ENCODE results near the gene ACTN1. TPM values are rescaled to one million over a fixed set of nuclear protein-coding genes. Genes with fewer than 3 reads are reported as not detected.
A peak's percentile ranks its signal among the peaks of the same experiment; 100 is the strongest.

The ACTN1 gene
- total RNA-seq, 4 donors from 2014 or later, result 118 to 145 (median 131) TPM

DNA sequence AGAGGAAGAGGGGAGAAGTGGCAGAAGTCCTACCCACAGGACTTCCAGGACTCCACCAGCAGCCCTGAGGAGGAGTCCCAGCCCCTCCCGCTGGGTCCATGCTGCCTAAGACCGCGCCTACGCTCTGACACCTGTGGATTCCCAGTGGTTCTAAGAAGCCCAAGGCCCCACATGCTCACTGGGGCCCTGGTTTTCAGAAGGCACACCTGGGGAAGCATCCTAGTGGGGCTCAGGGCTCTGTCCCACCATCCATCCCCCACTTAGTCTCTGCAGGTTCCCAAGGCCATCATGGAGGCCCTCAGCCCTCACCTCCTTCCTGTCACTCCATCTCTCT is 32.6 kb downstream of the ACTN1 start:
- H3K4me1 ChIP-seq, result peaks cover 77 to 100% (median 94%) of the 10 kb centered on the region in 3 donors
- no peaks in the 10 kb centered on the region for H3K27me3 ChIP-seq
- peak overlapping the region; percentile 0 to 90 (median 84) for H3K27ac ChIP-seq
- H3K4me3 ChIP-seq, result no peak overlapping the region
- no peak for DNase-seq
- H3K36me3 ChIP-seq, result no peaks in the 10 kb centered on the region
- H3K9me3 ChIP-seq, result no peaks in the 10 kb centered on the region
- WGBS, 2 donors, result no CpG with 5 or more reads among the region's 4 CpGs
- intact Hi-C loops (cut with DNase I), result no loop called here
- TF ChIP-seq, protein P1, sequence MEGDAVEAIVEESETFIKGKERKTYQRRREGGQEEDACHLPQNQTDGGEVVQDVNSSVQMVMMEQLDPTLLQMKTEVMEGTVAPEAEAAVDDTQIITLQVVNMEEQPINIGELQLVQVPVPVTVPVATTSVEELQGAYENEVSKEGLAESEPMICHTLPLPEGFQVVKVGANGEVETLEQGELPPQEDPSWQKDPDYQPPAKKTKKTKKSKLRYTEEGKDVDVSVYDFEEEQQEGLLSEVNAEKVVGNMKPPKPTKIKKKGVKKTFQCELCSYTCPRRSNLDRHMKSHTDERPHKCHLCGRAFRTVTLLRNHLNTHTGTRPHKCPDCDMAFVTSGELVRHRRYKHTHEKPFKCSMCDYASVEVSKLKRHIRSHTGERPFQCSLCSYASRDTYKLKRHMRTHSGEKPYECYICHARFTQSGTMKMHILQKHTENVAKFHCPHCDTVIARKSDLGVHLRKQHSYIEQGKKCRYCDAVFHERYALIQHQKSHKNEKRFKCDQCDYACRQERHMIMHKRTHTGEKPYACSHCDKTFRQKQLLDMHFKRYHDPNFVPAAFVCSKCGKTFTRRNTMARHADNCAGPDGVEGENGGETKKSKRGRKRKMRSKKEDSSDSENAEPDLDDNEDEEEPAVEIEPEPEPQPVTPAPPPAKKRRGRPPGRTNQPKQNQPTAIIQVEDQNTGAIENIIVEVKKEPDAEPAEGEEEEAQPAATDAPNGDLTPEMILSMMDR (IDR thresholded peaks at IDR 0.05), result no peak
- TF ChIP-seq POLR2A (IDR thresholded peaks at IDR 0.05), result no peak

DNA sequence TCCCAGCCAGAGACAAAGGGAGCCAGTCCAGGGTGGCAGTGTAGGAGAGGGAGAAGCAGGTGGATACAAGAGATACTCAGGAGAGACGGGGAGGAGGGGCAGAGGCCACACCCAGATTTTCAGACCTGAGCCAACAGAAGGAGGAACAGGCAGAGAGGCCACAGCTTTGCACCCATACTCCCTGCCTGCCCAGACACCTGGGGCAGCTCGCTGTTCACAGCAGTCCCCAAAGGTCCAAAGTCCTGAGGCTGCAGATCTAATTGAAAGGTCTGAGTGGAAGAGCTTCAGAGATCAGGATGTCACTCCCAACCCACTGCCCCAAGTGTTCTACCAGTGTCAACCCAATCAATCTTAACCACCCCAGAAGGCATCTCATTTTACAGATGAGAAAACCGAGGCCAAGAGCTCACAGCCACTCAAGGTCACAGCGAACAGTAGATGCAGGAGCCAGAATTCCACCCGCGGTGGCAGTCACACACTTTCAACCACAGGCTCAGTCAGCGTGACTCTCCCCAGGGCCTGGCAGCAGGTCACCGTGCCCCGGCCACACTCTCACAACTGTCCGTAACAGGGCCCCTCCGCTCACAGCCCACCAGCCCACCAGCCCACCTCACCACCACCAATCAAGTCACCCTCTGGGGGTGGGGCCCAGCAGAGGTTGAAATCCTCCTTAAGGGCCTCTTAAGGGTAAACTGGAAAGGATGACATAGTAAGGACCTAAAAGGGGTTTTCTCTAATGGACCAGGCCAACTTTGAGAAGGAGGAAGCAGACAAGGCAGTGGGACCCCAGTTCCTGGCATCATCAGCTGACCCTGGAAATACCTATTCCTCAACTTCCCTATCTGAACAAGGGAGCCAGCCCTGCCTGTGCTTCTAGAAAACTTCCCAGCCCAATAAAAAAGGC is 33.3 kb downstream of the ACTN1 start:
- Histone ChIP-seq H3K27me3 (no peaks in the 10 kb centered on the region), H3K27ac (peak overlapping the region; percentile 0 to 90 (median 84)), H3K9me3 (no peaks in the 10 kb centered on the region), H3K36me3 (no peaks in the 10 kb centered on the region), H3K4me1 (peaks cover 80 to 100% (median 95%) of the 10 kb centered on the region in 3 donors), H3K4me3 (no peak overlapping the region)
- intact Hi-C loops (cut with DNase I), result no loop called here
- TF ChIP-seq, protein P1 (IDR thresholded peaks at IDR 0.05), result no peak
- TF ChIP-seq POLR2A (IDR thresholded peaks at IDR 0.05), result no peak
- no peak for DNase-seq
- 57 to 63% methylated on average over 3 to 4 of the region's 11 CpGs for WGBS, 2 donors

- H3K27ac ChIP-seq, result peak overlapping the region; percentile 0 to 90 (median 84)
- no peak for TF ChIP-seq POLR2A (IDR thresholded peaks at IDR 0.05)
- TF ChIP-seq, protein P1 (IDR thresholded peaks at IDR 0.05), result no peak
These were observed 33.9 kb downstream of the ACTN1 start for GRCh38 chr14:68945190-68945584.

DNA sequence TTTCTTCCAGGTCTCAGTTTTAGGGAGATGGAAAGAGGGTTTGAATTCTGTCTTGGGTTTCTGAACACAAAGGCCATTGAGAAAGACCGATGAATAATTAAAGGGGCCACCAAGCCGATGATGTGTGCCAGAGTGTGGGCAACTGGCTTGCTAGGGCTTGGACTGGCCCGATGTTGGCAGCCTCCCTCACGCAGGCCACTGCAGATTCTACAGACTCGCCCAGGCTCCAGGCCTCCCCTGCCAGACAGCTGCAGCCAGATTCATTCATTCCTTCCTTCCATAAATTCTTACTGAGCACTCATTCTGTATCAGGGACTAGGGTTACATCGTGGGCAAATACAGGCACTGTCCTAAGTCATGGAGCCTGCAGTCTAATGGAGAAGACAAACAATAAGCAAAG is 34.9 kb downstream of the ACTN1 start:
- intact Hi-C loops (cut with DNase I), result loop anchor here (5.0 kb wide), 1 partner anchor 33 kb away; the partner anchor contains the start of gene ACTN1
- Histone ChIP-seq H3K36me3 (no peaks in the 10 kb centered on the region), H3K27me3 (no peaks in the 10 kb centered on the region), H3K27ac (peak overlapping the region; percentile 55 to 93 (median 82)), H3K4me3 (no peak overlapping the region), H3K4me1 (peaks cover 82 to 100% (median 96%) of the 10 kb centered on the region in 3 donors), H3K9me3 (no peaks in the 10 kb centered on the region)
- TF ChIP-seq POLR2A (IDR thresholded peaks at IDR 0.05), result no peak
- TF ChIP-seq, protein P1 (IDR thresholded peaks at IDR 0.05), result no peak
- 62 to 83% methylated on average over 1 to 6 of the region's 6 CpGs for WGBS, 2 donors
- no peak for DNase-seq

More at GRCh38 chr14:68945190-68945584, 33.9 kb downstream of the ACTN1 start:
- intact Hi-C loops (cut with DNase I), result no loop called here
- Histone ChIP-seq H3K4me3 (no peak overlapping the region), H3K27me3 (no peaks in the 10 kb centered on the region), H3K36me3 (no peaks in the 10 kb centered on the region), H3K9me3 (no peaks in the 10 kb centered on the region), H3K4me1 (peaks cover 81 to 100% (median 96%) of the 10 kb centered on the region in 3 donors)
- WGBS, 2 donors, result 37 to 50% methylated on average over 4 of the region's 4 CpGs
- no peak for DNase-seq

DNA sequence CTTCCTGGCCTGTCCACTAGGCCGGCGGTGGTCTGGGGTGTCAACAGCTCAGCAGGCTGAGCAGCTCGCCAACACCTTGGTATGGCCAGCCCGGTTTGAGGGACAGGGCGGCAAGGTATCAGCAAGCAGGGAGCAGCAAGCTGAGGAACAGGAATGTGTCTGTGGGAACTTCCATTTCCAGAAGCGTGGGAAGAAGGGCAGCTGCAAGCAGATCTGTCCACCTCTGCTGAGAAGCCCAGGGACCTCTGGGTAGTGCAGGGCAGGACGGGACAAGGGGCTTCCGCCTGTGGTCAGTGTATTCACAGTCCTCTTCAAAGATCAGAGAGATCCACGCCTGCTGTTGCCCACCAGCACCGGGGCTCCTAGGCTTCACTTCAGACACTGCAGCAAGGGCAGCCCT is 36.0 kb downstream of the ACTN1 start:
- TF ChIP-seq POLR2A (IDR thresholded peaks at IDR 0.05), result no peak
- TF ChIP-seq, protein P1 (IDR thresholded peaks at IDR 0.05), result no peak
- 82 to 86% methylated on average over 5 to 7 of the region's 10 CpGs for WGBS, 2 donors
- Histone ChIP-seq H3K27me3 (no peaks in the 10 kb centered on the region), H3K4me1 (peaks cover 82 to 100% (median 96%) of the 10 kb centered on the region in 3 donors), H3K9me3 (no peaks in the 10 kb centered on the region), H3K4me3 (no peak overlapping the region), H3K36me3 (no peaks in the 10 kb centered on the region), H3K27ac (peak overlapping the region; percentile 55 to 93 (median 82))
- DNase-seq, result no peak
- intact Hi-C loops (cut with DNase I), result loop anchor here (5.0 kb wide), 1 partner anchor 34 kb away; the partner anchor contains the start of gene ACTN1

Measured in esophagus squamous epithelium (tissue), 5 donors.